GM12878 (cell line): ENCODE data around the gene LSM2. TPM values are rescaled to one million over a fixed set of nuclear protein-coding genes. Genes with fewer than 3 reads are reported as not detected.

Source experiments
- ATF7 ChIP-seq: fragments of 450-650 bp; IDR thresholded peaks from 2 replicates; pipeline ENCODE4 v1.6.1; 2016; ENCODE audit warnings: low read depth, mild to moderate bottlenecking
- BACH1 ChIP-seq: fragments of 450-650 bp; IDR thresholded peaks from 2 replicates; pipeline ENCODE4 v1.6.1; 2017; ENCODE audit warnings: mild to moderate bottlenecking, borderline replicate concordance
- CBX5 ChIP-seq: sonication (generic); IDR thresholded peaks from 2 replicates; pipeline ENCODE4 v1.6.1; 2016; ENCODE audit warnings: low read depth, moderate library complexity, mild to moderate bottlenecking, inconsistent platforms
- CHD2 ChIP-seq: IDR thresholded peaks from 2 replicates; pipeline ENCODE4 v1.6.1; 2011; ENCODE audit warnings: low read depth, low read length, improper control_type of control experiment, borderline replicate concordance
- DPF2 ChIP-seq: fragments of 450-650 bp; IDR thresholded peaks from 2 replicates; pipeline ENCODE4 v1.6.1; 2017; ENCODE audit warnings: mild to moderate bottlenecking
- EZH2 ChIP-seq: IDR thresholded peaks from 2 replicates; pipeline ENCODE4 v1.6.1; 2012; ENCODE audit warnings: low read depth, mild to moderate bottlenecking, control low read depth, inconsistent platforms, low read length, borderline replicate concordance; ENCODE audit not compliant: control insufficient read depth
- FOXM1 ChIP-seq: IDR thresholded peaks from 2 replicates; pipeline ENCODE4 v1.6.1; 2012; ENCODE audit warnings: low read depth, mild to moderate bottlenecking, inconsistent platforms, low read length, moderate library complexity
- GABPA ChIP-seq: IDR thresholded peaks from 2 replicates; pipeline ENCODE4 v1.6.1; 2014; ENCODE audit warnings: antibody characterized with exemption, low read depth, mild to moderate bottlenecking, inconsistent platforms
- HDAC6 ChIP-seq: fragments of 200-600 bp; sonication (generic); IDR thresholded peaks from one replicate; pipeline ENCODE4 v1.8.0; 2017; ENCODE audit warnings: antibody characterized with exemption; ENCODE audit not compliant: unreplicated experiment
- IKZF1 ChIP-seq: fragments of 450-650 bp; conservative IDR thresholded peaks from 2 replicates; pipeline ENCODE4 v1.6.1; 2017; ENCODE audit warnings: antibody characterized with exemption, mild to moderate bottlenecking
- JUND ChIP-seq: IDR thresholded peaks from 2 replicates; pipeline ENCODE4 v1.6.1; 2012; ENCODE audit warnings: low read depth, mild to moderate bottlenecking, low read length, improper control_type of control experiment, moderate library complexity
- KDM1A ChIP-seq: fragments of 200-600 bp; sonication (generic); IDR thresholded peaks from 2 replicates; pipeline ENCODE4 v1.6.1; 2016; ENCODE audit warnings: borderline replicate concordance
- KLF5 ChIP-seq: fragments of 450-650 bp; IDR thresholded peaks from 2 replicates; pipeline ENCODE4 v1.6.1; 2014; ENCODE audit warnings: mild to moderate bottlenecking; ENCODE audit not compliant: partially characterized antibody
- MEF2A ChIP-seq: IDR thresholded peaks from 2 replicates; pipeline ENCODE4 v1.6.1; 2011; ENCODE audit warnings: low read depth, mild to moderate bottlenecking, low read length, moderate library complexity; ENCODE audit not compliant: insufficient read depth
- NFYA ChIP-seq: IDR thresholded peaks from 2 replicates; pipeline ENCODE4 v1.6.1; 2011; ENCODE audit warnings: low read depth, mild to moderate bottlenecking, low read length, improper control_type of control experiment, borderline replicate concordance
- NRF1 ChIP-seq: conservative IDR thresholded peaks from 2 replicates; pipeline ENCODE4 v1.6.1; 2011; ENCODE audit warnings: mild to moderate bottlenecking, low read depth, low read length, improper control_type of control experiment
- POLR2AphosphoS2 ChIP-seq: IDR thresholded peaks from 2 replicates; pipeline ENCODE4 v1.6.1; 2011; ENCODE audit warnings: low read depth, mild to moderate bottlenecking, low read length, improper control_type of control experiment, moderate library complexity
- RAD21 ChIP-seq: IDR thresholded peaks from 2 replicates; pipeline ENCODE4 v1.6.1; 2011; ENCODE audit warnings: mild to moderate bottlenecking, low read depth, low read length, moderate library complexity; ENCODE audit not compliant: insufficient read depth
- RB1 ChIP-seq: fragments of 450-650 bp; formaldehyde crosslinking; IDR thresholded peaks from 2 replicates; pipeline ENCODE4 v1.6.1; 2017; ENCODE audit warnings: mild to moderate bottlenecking, borderline replicate concordance
- SREBF1 ChIP-seq: IDR thresholded peaks from 2 replicates; pipeline ENCODE4 v1.6.1; 2012; ENCODE audit warnings: mild to moderate bottlenecking, low read length
- SRF ChIP-seq, 2 experiments: IDR thresholded peaks; 2 replicates each; pipeline ENCODE4 v1.6.1; 2011; ENCODE audit warnings: low read depth in 2 of 2, low read length in 2 of 2, mild to moderate bottlenecking in 1 of 2, moderate library complexity in 1 of 2
- SUPT20H ChIP-seq: IDR thresholded peaks from 2 replicates; pipeline ENCODE4 v1.6.1; 2011; ENCODE audit warnings: low read depth, mild to moderate bottlenecking, low read length, moderate library complexity, borderline replicate concordance; ENCODE audit not compliant: control insufficient read depth
- SUZ12 ChIP-seq: fragments of 200-600 bp; sonication (generic); IDR thresholded peaks from one replicate; pipeline ENCODE4 v1.6.1; 2018; ENCODE audit warnings: antibody characterized with exemption, mild to moderate bottlenecking; ENCODE audit not compliant: unreplicated experiment
- YY1 ChIP-seq: IDR thresholded peaks from 2 replicates; pipeline ENCODE4 v1.6.1; 2011; ENCODE audit warnings: low read depth, mild to moderate bottlenecking, low read length
- ZNF384 ChIP-seq: IDR thresholded peaks from 2 replicates; pipeline ENCODE4 v1.6.1; 2012; ENCODE audit warnings: low read depth, mild to moderate bottlenecking, low read length, improper control_type of control experiment, borderline replicate concordance
- ZSCAN29 ChIP-seq: fragments of 450-650 bp; IDR thresholded peaks from 2 replicates; pipeline ENCODE4 v1.6.1; 2017; ENCODE audit warnings: mild to moderate bottlenecking, moderate library complexity
- ZZZ3 ChIP-seq: IDR thresholded peaks from 2 replicates; pipeline ENCODE4 v1.6.1; 2011; ENCODE audit warnings: low read depth; ENCODE audit not compliant: control insufficient read depth, insufficient read length
- polyA plus RNA-seq, 11 experiments: library from polyadenylated mRNA; depleted of rRNA in 4 of 11; unstranded in 6 of 11; stranded (reverse) in 5 of 11; fragments of >200 nt; fragmentation: Nextera tagmentation in 4 of 11; fragmentation: Illumina TruSeq in 1 of 11; extraction: Ambion mirVana in 4 of 11; extraction: Trizol in 1 of 11; gene quantifications; 1 replicate in 1 of 11; 2 replicates in 10 of 11; pipeline versions ENCODE4 v1.2.1 to v1.2.3, GENCODE V29; 2011 to 2016; ENCODE audit warnings: inconsistent platforms in 2 of 11, missing spikeins in 2 of 11, low read depth in 1 of 11
- total RNA-seq, 4 experiments: library from RNA; depleted of rRNA in 3 of 4; stranded (reverse); fragments of >200 nt in 3 of 4; fragmentation: Illumina TruSeq in 1 of 4; extraction: Trizol in 1 of 4; gene quantifications; 2 replicates each; pipeline versions ENCODE4 v1.2.1 to v1.2.3, GENCODE V29; 2013 to 2021
- TF ChIP-seq, protein P1 (sequence below): fragments of 450-650 bp; formaldehyde crosslinking; IDR thresholded peaks from 2 replicates; pipeline ENCODE4 v1.4.0; 2022; ENCODE audit warnings: mild to moderate bottlenecking, moderate library complexity

LSM2 gene
- total and polyA plus RNA-seq, 10 of the 15 experiments (the other 5 are each of a cell fraction or from before 2014, with no cell fraction given) = 99.1 to 276 (median 153) TPM

- TF ChIP-seq NFYA = no peak
- 0 out of 4 replicates have a peak, but pooled peaks of 1 of the 2 experiments have one; percentile 32 for TF ChIP-seq SRF (IDR thresholded peaks at IDR 0.05; ENCODE audit: low read depth in 2 of 2, low read length in 2 of 2)
- TF ChIP-seq JUND = no peak
- TF ChIP-seq YY1 = peak; percentile 77
- TF ChIP-seq FOXM1 = no peak
- TF ChIP-seq CBX5 = no peak
- TF ChIP-seq SREBF1 = no peak
- no peak for TF ChIP-seq ZZZ3
- TF ChIP-seq ATF7 = peak; percentile 40; the same call in 1 of the 2 replicates
- TF ChIP-seq DPF2 = peak; percentile 60; the same call in 1 of the 2 replicates
- TF ChIP-seq IKZF1 = peak; percentile 91
- TF ChIP-seq NRF1 = peak; percentile 65
- TF ChIP-seq GABPA = no peak
- TF ChIP-seq POLR2AphosphoS2 = peak; percentile 80; the same call in 1 of the 2 replicates
- TF ChIP-seq CHD2 = no peak
- no peak for TF ChIP-seq SUZ12
- TF ChIP-seq ZSCAN29 = no peak
- TF ChIP-seq RAD21 = no peak
- peak; percentile 40 for TF ChIP-seq KLF5
- no peak for TF ChIP-seq ZNF384
- TF ChIP-seq, protein P1, sequence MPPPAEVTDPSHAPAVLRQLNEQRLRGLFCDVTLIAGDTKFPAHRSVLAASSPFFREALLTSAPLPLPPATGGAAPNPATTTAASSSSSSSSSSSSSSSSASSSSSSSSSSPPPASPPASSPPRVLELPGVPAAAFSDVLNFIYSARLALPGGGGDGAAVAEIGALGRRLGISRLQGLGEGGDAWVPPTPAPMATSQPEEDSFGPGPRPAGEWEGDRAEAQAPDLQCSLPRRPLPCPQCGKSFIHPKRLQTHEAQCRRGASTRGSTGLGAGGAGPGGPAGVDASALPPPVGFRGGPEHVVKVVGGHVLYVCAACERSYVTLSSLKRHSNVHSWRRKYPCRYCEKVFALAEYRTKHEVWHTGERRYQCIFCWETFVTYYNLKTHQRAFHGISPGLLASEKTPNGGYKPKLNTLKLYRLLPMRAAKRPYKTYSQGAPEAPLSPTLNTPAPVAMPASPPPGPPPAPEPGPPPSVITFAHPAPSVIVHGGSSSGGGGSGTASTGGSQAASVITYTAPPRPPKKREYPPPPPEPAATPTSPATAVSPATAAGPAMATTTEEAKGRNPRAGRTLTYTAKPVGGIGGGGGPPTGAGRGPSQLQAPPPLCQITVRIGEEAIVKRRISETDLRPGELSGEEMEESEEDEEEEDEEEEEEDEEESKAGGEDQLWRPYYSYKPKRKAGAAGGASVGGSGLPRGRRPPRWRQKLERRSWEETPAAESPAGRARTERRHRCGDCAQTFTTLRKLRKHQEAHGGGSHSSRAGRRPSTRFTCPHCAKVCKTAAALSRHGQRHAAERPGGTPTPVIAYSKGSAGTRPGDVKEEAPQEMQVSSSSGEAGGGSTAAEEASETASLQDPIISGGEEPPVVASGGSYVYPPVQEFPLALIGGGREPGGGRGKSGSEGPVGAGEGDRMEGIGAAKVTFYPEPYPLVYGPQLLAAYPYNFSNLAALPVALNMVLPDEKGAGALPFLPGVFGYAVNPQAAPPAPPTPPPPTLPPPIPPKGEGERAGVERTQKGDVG (CRISPR knock-in tag) = no peak
- no peak for TF ChIP-seq HDAC6
- TF ChIP-seq RB1 = peak; percentile 94; the same call in 1 of the 2 replicates
- peak; percentile 79 for TF ChIP-seq BACH1
- no peak for TF ChIP-seq SUPT20H
- TF ChIP-seq EZH2 = no peak
- TF ChIP-seq KDM1A = no peak
- TF ChIP-seq MEF2A = no peak
Measured at GRCh38 chr6:31806470-31807272, at the start of gene LSM2 (continued).
